Fibroblast of skin of back (primary cell): ENCODE results near the gene OSBP2.
"Not testable (repeated sequence)": the region's sequence is repeated elsewhere in the genome, so short reads cannot be mapped to it uniquely, and the experiment has no call there.

Experiments used
- DNase-seq: peaks from one replicate; pipeline ENCODE4 v3.0.0-alpha.2; 2013

Gene OSBP2

DNA sequence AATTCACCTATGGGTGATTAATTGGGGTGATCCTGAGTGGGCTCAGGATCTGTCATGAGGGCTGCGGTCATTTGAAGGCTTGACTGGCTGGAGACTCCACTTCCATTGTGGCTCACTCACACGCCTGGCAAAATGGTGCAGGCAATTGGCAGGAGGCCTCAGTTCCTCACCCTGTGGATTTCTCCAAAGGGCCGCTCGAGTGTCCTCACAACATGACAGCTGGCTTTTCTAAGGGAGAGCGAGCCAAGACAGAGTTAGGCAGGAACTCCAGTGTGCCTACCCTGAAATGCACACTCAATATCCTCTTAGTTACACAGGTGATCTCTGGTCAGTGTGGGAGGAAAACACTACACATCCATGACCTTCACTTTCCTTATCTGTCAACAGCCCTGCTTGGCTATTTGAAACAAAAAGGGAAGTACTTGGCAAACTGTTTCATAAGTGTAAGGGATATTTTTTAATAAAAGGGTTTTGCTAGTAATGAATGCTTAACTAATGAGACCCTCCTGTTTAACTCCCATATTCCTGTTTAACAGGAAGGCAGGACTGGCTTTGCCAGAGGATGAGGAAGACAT lies 25.7 kb downstream of the OSBP2 start:
- DNase-seq = no peak

DNA sequence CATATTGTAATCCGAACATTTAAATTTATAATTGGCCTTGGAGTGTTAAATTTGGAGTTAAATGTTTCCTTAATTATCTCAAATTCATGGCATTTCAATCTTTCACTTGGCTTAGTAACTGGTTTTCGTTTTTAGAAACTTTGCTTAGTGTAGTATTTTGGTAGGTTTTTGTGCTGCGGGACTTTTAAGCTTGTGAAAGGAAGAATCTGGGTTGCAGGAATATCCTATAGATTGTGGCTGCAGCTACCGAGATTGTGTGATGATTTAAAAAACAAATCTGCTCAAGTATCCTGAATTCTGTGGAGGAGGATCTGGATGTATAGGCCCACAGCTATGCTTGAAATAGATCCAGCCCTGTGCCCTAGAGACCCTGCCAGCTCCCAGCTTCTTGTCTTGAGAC lies 27.1 kb downstream of the OSBP2 start:
- DNase-seq = no peak

DNA sequence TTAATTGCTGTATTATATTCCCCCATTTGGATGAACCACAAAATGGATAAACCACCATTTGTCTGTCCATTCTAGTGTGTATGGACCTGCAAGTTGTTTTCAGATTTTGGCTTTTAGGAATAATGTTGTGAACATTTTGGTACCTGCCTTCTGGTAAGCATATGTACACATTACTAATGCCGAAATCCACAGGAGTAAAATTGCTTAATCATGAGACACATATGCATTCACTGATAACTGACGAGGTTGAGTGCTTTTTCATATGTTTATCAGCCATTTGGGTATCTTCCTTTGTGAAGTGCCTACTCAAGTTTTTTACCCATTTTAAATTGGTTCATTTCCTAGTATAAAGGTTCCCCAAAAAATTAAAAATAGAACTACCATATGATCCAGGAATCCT lies 34.2 kb downstream of the OSBP2 start:
- no peak for DNase-seq

DNA sequence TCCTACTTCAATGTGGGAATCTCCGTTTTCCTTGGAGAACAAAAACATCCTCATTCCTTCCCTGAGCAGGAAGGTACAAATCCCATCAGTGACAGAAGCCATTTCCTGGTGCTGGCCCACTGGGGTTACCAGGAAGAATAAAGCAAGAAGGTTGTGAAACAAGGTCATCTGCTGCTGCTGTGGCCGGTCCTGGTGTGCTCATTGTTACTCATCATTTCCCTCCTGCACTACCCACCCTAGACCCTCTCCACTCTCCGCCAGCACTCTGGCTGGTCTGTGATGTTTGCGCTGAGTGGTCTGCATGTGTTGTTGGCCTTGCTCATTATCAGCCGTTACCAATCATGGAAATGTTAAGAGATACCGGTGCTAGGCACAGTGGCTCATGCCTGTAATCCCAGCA lies 37.0 kb downstream of the OSBP2 start:
- DNase-seq = no peak

DNA sequence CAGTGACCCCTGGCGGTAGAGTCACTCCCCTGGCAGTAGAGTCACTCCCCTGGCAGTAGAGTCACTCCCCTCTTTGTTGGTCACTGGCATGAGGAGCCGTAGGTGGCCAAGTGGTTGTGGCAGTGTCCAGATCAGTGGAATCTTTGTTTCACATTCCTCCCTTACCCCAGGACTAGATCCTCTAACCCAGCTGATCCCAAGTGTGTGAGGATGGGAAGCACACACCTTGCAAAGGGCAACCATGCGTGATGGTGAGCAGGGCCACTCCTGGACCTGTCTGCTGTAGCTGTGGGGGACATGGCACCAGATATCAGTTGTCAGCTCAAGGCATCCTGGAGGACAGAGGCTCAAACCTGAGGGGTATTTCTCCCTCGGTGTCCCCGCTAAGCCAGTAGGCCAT lies 37.8 kb downstream of the OSBP2 start:
- no peak for DNase-seq

DNA sequence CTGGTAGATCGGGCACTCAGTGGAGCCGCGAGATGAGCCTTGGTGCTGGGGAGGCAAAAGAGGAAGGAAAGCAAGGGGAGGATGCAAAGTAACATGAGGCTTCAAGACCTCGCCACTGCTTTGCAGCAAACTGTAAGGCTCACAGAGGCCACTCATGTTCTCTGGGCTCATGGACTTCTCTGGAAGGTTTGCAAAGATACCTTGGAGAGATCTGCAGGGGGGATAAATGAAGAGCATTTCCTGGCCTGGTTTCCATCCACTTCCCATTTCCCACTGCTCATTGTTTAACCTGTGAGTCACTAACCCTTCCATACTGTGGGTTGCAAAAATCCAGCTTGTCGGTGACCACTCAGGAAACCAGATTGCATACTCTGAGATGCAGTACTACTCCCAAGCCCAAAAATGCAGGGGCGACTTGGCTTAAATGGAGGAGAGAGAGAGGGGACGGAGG lies 38.5 kb downstream of the OSBP2 start:
- peak; percentile 60 for DNase-seq

DNA sequence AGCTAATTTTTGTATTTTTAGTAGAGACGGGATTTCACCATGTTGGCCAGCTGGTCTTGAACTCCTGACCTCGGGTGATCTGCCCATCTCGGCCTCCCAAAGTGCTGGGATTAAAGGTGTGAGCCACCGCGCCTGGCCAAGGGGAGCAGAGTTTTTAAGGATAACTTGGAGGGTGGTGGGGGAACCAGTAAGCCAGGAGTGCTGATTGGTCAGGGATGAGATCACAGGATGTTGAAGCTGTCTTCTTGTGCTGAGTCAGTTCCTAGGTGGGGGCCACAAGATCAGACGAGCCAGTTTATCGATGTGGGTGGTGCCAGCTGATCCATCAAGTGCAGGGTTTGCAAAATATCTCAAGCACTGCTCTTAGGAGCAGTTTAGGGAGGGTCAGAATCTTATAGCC lies 45.3 kb downstream of the OSBP2 start:
- not testable (repeated sequence) for DNase-seq

DNA sequence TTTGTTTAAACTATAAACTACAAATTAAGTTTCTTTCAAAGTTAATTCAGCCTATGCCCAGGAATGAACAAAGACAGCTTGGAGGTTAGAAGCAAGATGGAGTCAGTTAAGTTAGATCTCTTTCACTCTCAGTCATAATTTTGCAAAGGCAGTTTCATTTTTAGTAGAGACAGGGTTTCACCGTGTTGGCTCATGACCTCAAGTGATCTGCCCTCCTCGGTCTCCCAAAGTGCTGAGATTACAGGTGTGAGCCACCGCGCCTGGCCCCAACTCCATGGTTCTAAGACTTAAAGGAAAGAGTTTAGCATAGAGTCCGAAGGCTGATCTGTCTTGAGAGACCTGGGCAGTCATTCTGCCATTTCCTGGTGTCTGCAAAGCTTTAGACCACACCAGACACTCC lies 45.8 kb downstream of the OSBP2 start:
- DNase-seq = not testable (repeated sequence)

DNA sequence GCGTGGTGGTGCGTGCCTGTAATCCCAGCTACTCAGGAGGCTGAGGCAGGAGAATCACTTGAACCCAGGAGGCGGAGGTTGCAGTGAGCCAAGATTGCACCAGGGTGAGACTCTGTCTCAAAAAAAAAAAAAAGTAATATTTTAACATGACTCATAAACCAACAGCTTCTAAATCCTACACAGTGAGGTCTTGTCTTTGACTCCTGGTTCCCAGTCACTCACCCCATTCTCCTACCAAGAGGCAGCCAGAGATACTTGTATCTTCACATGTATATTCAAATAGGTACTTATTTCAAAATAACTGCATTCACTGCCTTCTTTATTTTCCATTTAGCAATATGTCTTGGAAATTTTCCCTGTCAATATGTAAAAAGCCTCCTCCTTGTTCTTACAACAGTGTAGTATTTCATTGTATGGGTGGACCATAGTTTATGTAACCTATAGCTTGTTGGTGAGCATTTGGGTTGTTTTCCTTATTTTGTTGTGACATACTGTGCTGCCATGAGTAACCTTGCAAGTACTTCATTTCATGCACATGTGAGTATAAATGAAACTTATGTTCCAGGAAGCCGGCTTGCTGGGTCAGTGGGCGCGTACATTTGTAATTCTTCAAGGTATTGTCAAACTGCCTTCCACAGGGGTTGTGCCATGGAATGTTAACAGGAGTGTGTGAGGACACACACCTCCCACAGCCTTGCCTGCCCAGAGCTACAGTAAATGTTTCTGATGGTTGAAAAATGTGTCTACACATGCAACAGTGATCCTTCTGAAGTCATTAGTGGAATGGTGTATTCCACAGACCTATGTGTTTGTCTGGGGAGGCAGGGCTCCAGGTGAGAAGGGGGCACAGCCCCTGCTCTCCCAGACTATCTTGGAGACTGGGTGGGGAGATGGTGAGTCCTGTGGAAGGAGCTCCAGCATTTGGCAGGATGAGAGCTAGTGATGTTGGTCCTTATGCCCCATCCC lies 47.9 kb downstream of the OSBP2 start:
- DNase-seq = no peak

DNA sequence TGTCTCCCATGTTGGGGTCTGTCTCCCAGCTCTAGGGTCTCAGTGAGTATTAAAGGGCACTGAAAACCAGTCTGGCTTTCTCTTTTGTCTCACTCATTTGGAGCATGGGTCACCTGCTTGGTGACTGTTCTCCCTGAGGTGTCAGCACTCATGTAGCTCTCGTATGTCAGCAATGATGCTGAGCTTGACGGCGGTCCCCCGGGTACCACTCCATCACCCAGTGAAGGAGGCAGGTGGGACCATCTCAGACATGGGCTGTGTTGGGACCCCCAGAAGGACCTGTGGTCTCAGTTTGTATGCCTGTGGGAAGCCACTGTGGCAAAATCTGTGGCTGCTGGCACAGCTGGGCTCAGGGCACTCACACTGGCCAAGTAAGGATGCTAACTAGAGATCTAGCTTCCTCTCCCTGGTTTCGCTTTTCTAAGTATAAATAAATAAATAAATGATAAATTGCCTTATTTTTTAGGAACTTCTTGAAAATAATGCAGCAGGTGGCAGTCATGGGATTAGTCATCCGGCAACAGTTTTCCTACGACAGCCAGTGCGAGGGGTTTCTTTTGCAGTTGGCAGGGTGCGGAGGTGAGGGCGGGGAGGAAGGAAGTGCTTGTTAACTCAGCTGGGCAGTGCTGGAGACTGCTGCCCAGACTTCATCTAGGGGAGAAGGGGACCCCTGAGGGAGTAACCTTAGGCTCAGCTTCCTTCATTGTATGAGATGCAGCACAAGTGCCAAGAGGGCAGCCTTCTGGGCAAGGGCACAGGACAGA lies 48.8 kb downstream of the OSBP2 start:
- no peak for DNase-seq

DNA sequence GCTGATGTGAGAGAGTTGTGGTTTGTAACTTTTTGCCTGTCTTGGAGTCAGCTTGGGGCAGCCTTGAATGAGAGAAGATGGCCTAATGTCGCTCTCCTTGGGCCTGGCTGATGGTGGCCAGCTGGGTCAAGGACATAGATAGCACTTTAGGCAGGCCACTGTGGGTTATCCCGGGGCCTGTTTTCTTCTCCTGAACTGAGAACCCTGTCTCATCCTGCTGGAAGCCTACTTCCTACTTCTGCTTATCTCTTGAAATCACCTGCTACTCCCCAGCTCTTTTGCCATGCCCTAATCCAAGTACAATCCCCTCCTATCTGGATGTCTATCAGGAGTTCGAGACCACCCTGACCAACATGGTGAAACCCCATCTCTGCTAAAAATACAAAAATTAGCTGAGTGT lies 49.5 kb downstream of the OSBP2 start:
- DNase-seq = no peak

DNA sequence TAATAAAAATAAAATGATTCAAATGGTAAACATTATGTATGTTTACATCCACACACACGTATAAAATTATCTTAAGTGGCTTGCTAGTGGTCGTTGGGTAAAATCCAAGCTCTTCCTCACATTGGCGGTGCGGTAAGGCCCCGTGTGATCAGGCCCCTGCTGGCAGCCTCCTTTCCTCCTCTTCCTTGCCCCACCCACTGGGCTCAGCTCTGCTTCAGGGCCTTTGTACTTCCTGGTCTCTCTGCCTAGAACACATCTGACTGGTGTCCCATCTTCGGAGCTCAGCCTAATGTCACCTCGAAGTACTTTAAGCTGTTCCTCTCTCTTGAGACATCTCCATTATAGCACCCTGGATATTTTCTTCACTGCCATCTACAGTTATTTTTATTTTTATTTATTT lies 52.8 kb downstream of the OSBP2 start:
- no peak for DNase-seq

DNA sequence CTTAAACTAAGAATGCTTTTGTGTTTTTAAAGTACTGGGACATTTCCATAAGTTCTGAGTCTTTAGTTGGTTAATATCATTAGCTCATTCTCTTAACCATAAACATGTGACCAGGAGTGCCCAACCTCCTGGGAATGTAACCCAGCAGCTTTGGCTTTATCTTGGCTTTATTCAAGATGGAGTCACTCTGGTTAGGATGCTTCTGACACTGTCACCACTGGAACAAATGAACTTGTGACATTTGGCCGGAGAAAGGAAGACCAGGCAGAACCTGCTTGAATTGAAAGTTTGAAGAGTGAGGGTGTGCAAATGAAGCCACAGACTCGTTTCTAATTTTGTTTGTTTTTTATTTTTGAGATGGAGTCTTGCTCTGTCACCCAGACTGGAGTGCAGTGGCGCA lies 54.6 kb downstream of the OSBP2 start:
- DNase-seq = no peak

DNA sequence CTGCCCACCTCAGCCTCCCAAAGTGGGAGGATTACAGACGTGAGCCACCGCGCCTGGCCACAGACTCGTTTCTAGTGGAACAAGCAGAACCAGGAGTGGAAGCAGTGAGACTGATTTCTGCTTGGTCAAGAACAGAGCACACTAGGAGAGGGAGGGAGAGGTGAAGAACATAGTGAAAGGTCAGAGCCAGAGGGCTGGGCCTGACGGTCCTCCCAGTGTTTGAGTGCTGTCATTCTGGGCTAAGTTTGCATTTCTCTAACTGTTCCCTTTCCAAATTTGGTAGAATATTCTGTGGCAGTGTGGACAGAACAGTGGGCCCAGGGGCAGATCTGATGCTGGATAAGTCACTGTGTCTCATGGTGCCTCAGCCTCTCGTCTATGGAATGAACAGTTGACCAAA lies 55.2 kb downstream of the OSBP2 start:
- DNase-seq = no peak

DNA sequence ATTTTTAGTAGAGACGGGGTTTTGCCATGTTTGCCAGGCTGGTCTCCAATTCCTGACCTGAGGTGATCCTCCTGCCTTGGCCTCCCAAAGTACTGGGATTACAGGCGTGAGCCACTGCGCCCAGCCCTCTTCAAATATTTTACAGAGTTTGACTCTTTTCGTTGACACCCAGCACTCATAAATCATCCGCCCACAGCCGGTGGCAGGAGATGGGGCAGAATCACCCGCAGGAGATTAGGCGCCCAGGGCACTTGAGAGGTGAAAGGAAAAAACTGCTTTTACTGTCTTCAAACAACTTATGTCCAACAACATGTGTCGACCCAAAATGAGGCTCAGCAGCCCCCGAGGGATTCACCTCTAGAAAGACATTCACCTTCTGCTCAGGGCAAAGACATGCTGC lies 56.9 kb downstream of the OSBP2 start:
- DNase-seq = no peak

DNA sequence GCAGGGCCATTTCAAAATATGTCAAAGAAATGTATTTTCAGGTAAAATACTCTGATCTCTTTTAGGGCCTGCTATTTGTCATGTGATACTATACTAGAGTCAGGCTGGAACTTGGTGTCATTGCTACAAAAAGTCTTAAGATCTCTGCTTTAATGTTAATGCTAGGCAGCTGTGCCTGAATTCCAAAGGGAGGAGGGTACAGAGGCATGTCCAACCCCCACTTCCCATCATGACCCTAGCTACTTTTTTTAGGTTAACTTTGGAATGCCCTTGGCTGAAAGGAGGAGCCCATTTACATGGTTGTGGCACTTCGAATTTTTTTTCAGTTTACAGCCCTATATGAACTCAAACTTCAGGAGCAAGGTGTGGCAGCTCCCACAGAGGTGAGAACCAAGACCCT lies 58.1 kb downstream of the OSBP2 start:
- DNase-seq = no peak

DNA sequence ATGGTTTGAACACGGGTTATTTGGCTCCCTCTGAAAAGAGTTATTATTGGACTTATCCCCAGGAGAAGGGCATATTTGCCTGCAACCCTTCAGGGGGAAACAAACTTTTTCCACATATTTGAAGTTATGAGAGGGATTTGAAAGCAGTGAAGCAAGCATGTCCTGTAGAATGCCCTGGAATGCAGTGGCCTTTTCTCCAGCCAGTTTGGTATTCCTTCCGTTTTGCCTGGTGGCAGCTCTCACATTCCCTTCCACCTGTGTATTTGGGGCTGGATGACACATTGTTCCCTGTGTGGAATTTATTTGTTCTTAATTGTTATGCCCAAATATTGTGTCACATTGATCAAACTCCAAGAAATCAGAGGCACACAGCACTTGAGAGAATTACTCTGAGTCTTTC lies 59.0 kb downstream of the OSBP2 start:
- no peak for DNase-seq

DNA sequence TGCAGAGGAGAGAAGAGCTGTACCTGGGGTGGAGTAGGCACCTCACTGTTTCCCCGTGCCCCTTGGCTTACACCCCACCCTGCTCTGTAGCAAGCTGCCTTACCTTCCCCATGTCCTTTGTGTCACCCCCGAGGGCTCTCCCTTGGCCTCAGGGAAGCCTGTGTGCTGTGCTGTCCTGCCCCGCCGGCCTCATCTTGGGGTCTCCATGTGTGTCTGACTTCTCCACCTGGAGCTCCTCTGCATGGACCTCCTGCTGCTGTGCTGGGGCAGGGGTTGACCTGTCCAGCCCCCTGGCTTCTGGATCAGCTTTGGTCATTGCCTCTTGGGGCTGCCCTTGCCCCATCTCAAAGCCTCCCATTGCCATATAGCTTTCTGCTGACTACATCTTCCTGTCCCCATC lies 59.8 kb downstream of the OSBP2 start:
- DNase-seq = no peak

DNA sequence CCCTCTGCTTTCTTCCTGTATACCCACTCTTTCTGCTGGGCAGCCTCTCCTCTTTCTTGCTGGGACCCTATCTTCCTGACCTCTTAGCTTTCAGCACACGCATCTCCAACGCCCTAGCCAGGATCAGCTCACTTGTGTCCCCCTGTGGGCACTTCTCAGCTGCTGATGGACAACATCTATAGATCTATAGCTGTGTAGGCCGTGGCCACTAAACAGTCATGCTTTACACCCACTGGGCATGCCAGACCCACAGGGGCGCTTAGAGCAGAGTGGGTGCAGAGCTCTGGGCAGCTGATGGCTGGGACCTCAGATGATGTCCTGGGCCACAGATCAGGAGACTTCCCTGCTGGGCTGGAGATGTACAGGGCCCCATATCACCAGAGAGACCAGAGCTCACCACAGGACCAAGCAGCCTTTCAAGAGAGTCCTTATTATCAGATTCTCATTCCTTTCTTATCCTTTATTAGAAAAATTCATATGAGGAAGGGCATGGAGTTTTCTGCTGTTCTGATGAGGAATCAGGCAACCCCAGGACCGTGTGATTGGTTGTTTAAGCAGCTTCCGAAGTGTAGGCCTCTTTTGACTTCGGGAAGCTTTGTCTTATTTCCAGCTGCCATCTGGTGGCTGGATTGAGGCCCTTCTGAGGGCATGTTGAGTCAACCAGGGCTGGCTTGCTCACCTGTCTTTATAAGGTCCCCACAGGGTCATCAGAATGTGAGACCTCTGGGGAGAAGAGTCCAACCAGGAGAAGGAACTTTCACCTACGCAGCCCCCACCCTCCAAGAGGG lies 60.5 kb downstream of the OSBP2 start:
- peak; percentile 77 for DNase-seq

DNA sequence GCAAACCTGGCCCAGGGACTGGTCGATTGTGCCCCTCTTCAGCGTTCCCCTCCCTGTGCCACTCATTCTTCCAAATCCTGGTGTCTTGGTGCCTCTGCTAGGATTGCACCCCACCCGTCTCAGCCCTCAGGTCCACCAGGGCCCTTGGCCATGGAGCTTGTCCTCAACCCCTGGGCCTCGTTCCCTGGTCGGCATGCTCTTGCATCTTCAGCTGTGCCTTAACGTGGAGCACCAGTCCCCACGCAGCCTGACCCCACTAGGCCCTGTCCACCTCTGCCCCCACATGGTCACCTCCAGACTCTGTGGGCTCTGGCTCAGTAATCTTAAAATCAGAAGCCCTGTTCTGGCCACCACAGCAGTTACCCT lies 61.1 kb downstream of the OSBP2 start:
- DNase-seq = no peak

DNA sequence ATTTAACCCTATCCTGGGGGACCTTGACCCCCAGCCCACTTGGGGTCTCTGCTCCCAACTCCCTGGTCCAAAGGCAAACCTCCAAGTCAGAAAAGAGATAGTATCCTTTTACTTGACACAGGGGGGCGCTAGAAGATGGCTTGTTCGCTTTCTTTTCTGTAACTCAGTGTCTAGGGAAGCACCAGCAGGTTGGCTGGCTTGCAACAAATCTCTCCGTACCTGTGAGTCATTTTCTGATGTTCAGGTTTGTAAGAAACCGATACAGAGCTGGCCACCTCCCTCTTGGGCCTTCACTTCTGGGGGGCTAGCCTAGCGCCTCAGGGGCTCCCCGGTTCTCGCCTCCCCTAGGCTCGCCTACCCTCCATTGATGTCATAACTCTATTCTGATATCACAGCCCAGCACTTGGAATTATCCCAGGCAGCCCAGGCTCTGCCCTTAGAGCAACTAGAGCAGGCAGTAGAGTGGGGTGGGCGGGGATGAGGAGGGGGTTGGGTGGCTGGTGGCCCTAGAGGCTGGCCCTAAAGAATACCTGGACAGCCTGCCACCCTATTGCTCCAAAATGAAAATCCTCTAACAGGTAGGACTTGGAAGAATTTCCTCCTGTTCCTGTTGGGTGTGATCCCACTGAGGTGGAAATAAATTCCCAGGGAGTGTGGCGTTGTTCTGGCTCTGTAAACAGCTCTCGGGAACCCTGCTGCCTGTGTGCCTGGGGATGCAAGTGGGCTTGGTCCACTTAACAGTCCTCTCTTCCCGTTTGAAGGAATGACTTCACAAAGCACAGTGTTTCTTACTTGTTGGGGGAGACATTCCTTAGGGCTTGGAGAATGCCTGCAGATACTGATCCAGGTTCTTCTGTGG lies 69.4 kb downstream of the OSBP2 start:
- DNase-seq = peak; percentile 70

DNA sequence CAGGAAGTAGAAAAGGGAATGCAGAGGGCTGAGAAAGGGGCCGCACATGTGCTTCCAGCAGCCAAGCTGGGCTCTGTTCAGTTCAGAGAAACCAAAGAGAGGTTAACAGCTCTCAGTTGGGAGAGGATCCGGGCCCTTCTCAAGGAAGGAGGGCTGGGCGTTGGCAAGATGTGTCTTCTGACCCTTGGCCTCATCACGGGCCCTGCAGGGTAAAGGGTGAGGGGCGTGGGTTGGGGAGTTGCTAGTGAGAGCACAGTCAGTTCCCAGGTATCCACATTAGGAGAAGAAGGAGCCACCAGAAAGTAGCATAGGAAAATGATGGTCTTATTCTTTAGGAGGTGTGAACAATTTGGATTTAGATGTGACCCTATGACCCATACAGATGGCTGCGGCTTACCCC lies 73.0 kb downstream of the OSBP2 start:
- DNase-seq = no peak
